Kidney (tissue), 14 donors: ENCODE results near the gene GMEB2. TPM values are rescaled to one million over a fixed set of nuclear protein-coding genes. Genes with fewer than 3 reads are reported as not detected.

ENCODE experiments used
- DNase-seq, 5 donors: peaks; one replicate each; pipeline ENCODE4 v3.0.0-alpha.2; 2013 to 2020
- FAIRE-seq: peaks from 2 replicates; lab custom pipeline; 2012; peaks lifted over from hg19 to GRCh38; lab: Jason Lieb, UNC
- H3K27ac ChIP-seq, 2 donors: one replicate each; pipeline ENCODE4 v1.7.0; 2013; ENCODE audit warnings: low read depth in 2 of 2, low read length in 2 of 2, inconsistent platforms in 1 of 2
- H3K27me3 ChIP-seq: one replicate; pipeline ENCODE4 v1.7.1; 2013; ENCODE audit warnings: low read length, inconsistent platforms; ENCODE audit not compliant: control insufficient read depth, insufficient read depth
- H3K36me3 ChIP-seq, 3 donors: one replicate each; pipeline versions ENCODE4 v1.7.0 to v1.7.1; 2013; ENCODE audit warnings: low read length in 3 of 3, control low read depth in 1 of 3, inconsistent platforms in 1 of 3; ENCODE audit not compliant: insufficient read depth in 3 of 3, control insufficient read depth in 2 of 3
- H3K4me1 ChIP-seq, 3 donors: one replicate each; pipeline versions ENCODE4 v1.7.0 to v1.7.1; 2013; ENCODE audit warnings: low read length in 3 of 3, inconsistent platforms in 1 of 3, low read depth in 1 of 3; ENCODE audit not compliant: control insufficient read depth in 2 of 3, insufficient read depth in 2 of 3
- H3K4me3 ChIP-seq, 3 donors: one replicate each; pipeline versions ENCODE4 v1.7.0 to v1.8.1; 2013; ENCODE audit warnings: low read length in 3 of 3, control low read depth in 1 of 3, inconsistent platforms in 1 of 3
- H3K9ac ChIP-seq, 3 donors: one replicate each; pipeline versions ENCODE4 v1.7.0 to v1.7.1; 2013; ENCODE audit warnings: low read length in 3 of 3, control low read depth in 1 of 3, inconsistent platforms in 1 of 3
- H3K9me3 ChIP-seq, 3 donors: one replicate each; pipeline versions ENCODE4 v1.7.0 to v1.7.1; 2013; ENCODE audit warnings: low read length in 3 of 3, control low read depth in 1 of 3, inconsistent platforms in 1 of 3; ENCODE audit not compliant: control insufficient read depth in 2 of 3, insufficient read depth in 1 of 3
- CTCF ChIP-seq: IDR thresholded peaks from 3 replicates; pipeline ENCODE4 v1.5.1; 2012; ENCODE audit warnings: mild to moderate bottlenecking, moderate library complexity, borderline replicate concordance; ENCODE audit not compliant: insufficient read depth; ENCODE audit errors: extremely low read depth
- intact Hi-C: fragments of 100-400 bp; cut with DNase I; formaldehyde crosslinking; loops from one replicate; pipeline ENCODE4 v1.11.1; 2022
- polyA plus RNA-seq: library from polyadenylated mRNA; stranded (reverse); fragments of 350-450 nt; fragmentation: Illumina TruSeq; extraction: RNeasy Lipid Tissue Mini Kit (QIAGEN cat#74804); gene quantifications from one replicate; pipeline ENCODE4 v1.2.3, GENCODE V29; 2014; ENCODE audit warnings: low read depth, low replicate concordance; ENCODE audit not compliant: insufficient read depth
- total RNA-seq: library from RNA; stranded (reverse); fragmentation: NEBNext Ultra II Directional; extraction: Animal tissue kit (Norgen Biotek cat#: 25700); gene quantifications from one replicate; pipeline ENCODE4 v1.2.1, GENCODE V29; 2021
- donor health status: control.
- donor health status: control.
- donor health status: control.
- donor health status: control.
- donor health status: control.
- donor health status: DM: yes; HTN: yes; CAD: no.
- donor health status: Normal renal cell carcinoma (clear cell type).

Gene GMEB2
- total and polyA plus RNA-seq, 2 donors from 2014 or later: 6.1 to 13.4 TPM

- H3K27ac ChIP-seq: no peak overlapping the region
- H3K27me3 ChIP-seq: no peaks in the 10 kb centered on the region
- peaks cover 0 to 3% (median 0%) of the 10 kb centered on the region in 3 donors for H3K36me3 ChIP-seq
- no peak for TF ChIP-seq CTCF
- H3K4me1 ChIP-seq: no peaks in the 10 kb centered on the region
- DNase-seq (no peak), FAIRE-seq (no peak)
- no peak overlapping the region for H3K9ac ChIP-seq
- no peak overlapping the region for H3K4me3 ChIP-seq
- intact Hi-C loops: no loop called here
- no peaks in the 10 kb centered on the region for H3K9me3 ChIP-seq
These were observed 68.0 kb downstream of the GMEB2 start for GRCh38 chr20:63558804-63559484.

GRCh38 chr20:63557481-63557891 lies 69.4 kb downstream of the GMEB2 start:
- FAIRE-seq (no peak), DNase-seq (no peak)
- H3K9me3 ChIP-seq: no peaks in the 10 kb centered on the region
- no peak for TF ChIP-seq CTCF
- no peak overlapping the region for H3K27ac ChIP-seq
- H3K4me3 ChIP-seq: no peak overlapping the region
- no peaks in the 10 kb centered on the region for H3K4me1 ChIP-seq
- H3K36me3 ChIP-seq: peaks cover 0 to 3% (median 0%) of the 10 kb centered on the region in 3 donors
- intact Hi-C loops: no loop called here
- H3K9ac ChIP-seq: no peak overlapping the region
- H3K27me3 ChIP-seq: no peaks in the 10 kb centered on the region

DNA sequence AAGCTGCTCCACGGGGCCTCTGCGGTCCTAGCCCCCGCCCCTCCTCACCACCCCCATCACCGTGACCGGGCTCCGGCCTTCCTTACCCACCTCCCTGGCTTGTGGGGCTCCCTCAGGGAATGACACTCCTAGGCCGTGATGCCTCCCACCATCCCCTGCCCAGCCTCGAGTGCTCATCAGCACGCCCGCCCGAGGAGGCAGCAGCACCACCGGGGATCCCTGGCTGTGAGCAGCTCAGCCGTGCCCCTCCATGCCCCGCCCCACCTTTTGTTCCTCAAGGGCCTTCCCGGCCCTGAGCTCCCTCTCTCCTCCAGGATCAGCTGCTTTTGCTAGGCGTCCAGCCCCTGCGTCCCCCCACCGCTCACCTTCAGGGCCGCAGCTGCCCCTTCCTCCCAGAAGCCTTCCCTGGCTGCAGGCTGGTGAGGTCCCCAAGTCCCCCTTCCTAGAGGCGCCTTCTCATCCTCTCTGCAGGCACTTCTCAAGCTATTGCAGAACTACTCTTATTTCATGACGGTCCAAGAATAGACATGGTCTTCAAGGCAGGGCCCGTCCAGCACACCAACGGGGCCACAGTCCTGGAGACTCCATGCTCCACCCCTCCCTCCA lies 69.9 kb downstream of the GMEB2 start:
- TF ChIP-seq CTCF: no peak
- H3K9me3 ChIP-seq: no peaks in the 10 kb centered on the region
- H3K9ac ChIP-seq: no peak overlapping the region
- DNase-seq: no peak
- no peak for FAIRE-seq
- no peaks in the 10 kb centered on the region for H3K4me1 ChIP-seq
- no peak overlapping the region for H3K27ac ChIP-seq
- H3K27me3 ChIP-seq: no peaks in the 10 kb centered on the region
- intact Hi-C loops: no loop called here
- no peak overlapping the region for H3K4me3 ChIP-seq
- H3K36me3 ChIP-seq: peaks cover 0 to 3% (median 0%) of the 10 kb centered on the region in 3 donors
